Dermis blood vessel endothelial cell (primary cell): ENCODE measurements around the gene YJEFN3. TPM values are rescaled to one million over a fixed set of nuclear protein-coding genes. Genes with fewer than 3 reads are reported as not detected.

Experiments
- DNase-seq: peaks from one replicate; pipeline ENCODE4 v3.0.0; 2010
- total RNA-seq: library from RNA; depleted of rRNA; stranded (reverse); fragments of >200 nt; gene quantifications from 2 replicates; pipeline ENCODE4 v1.2.3, GENCODE V29; 2014

The YJEFN3 gene
- total RNA-seq, 1 donor from 2014 or later: 0.17 TPM

GRCh38 chr19:19498255-19498991 is 30.3 kb upstream of the YJEFN3 start:
- no peak for DNase-seq

GRCh38 chr19:19499272-19499995 is 29.3 kb upstream of the YJEFN3 start:
- no peak for DNase-seq

- no peak for DNase-seq
Measured at GRCh38 chr19:19500975-19501644, 27.6 kb upstream of the YJEFN3 start.

- no peak for DNase-seq
Measured at GRCh38 chr19:19501798-19502197, 26.9 kb upstream of the YJEFN3 start.

- no peak for DNase-seq
Measured at GRCh38 chr19:19502281-19502680, 26.4 kb upstream of the YJEFN3 start.

GRCh38 chr19:19502808-19503602 is 25.7 kb upstream of the YJEFN3 start:
- no peak for DNase-seq

GRCh38 chr19:19504754-19505668 is 23.7 kb upstream of the YJEFN3 start:
- DNase-seq: no peak

GRCh38 chr19:19505669-19506326 is 22.9 kb upstream of the YJEFN3 start:
- no peak for DNase-seq

- DNase-seq: no peak
Measured at GRCh38 chr19:19506592-19506991, 22.1 kb upstream of the YJEFN3 start.

- DNase-seq: no peak
Measured at GRCh38 chr19:19507354-19507753, 21.4 kb upstream of the YJEFN3 start.

GRCh38 chr19:19508217-19508616 is 20.5 kb upstream of the YJEFN3 start:
- no peak for DNase-seq

- DNase-seq: no peak
Measured at GRCh38 chr19:19510432-19510831, 18.3 kb upstream of the YJEFN3 start.

- DNase-seq: no peak
Measured at GRCh38 chr19:19513682-19514081, 15.0 kb upstream of the YJEFN3 start.

- peak; percentile 72 for DNase-seq
Measured at GRCh38 chr19:19514215-19514657, 14.5 kb upstream of the YJEFN3 start.

GRCh38 chr19:19514881-19515641 is 13.7 kb upstream of the YJEFN3 start, which contains the start of gene TSSK6:
Gene TSSK6 (minus strand): TSS chr19:19515548. CDS start chr19:19515427, 121 bp downstream.
- no peak for DNase-seq

- DNase-seq: peak; percentile 95
Measured at GRCh38 chr19:19515642-19516519, 12.8 kb upstream of the YJEFN3 start, which contains the start of gene NDUFA13. Gene NDUFA13 (plus strand): TSS chr19:19516225. CDS start chr19:19516239, 14 bp downstream.

- no peak for DNase-seq
Measured at GRCh38 chr19:19517235-19517619, 11.5 kb upstream of the YJEFN3 start.

GRCh38 chr19:19520989-19521388 is 7.7 kb upstream of the YJEFN3 start:
- DNase-seq: no peak

GRCh38 chr19:19523177-19523576 is 5.5 kb upstream of the YJEFN3 start:
- no peak for DNase-seq
